Osteocyte (in vitro differentiated cells): ENCODE measurements around the gene BHLHE40. TPM values are rescaled to one million over a fixed set of nuclear protein-coding genes. Genes with fewer than 3 reads are reported as not detected.

Experiments
- DNase-seq: peaks from one replicate; pipeline ENCODE4 v3.0.0; 2021; ENCODE audit warnings: mixed read lengths; ENCODE audit not compliant: unreplicated experiment; ENCODE audit errors: extremely low spot score
- H3K27ac Mint-ChIP-seq: one replicate; pipeline ENCODE4 v1.8.0; 2021; ENCODE audit warnings: mild to moderate bottlenecking, mixed read lengths; ENCODE audit not compliant: unreplicated experiment
- H3K27me3 Mint-ChIP-seq: one replicate; pipeline ENCODE4 v1.8.0; 2021; ENCODE audit warnings: mixed read lengths; ENCODE audit not compliant: unreplicated experiment
- H3K36me3 Mint-ChIP-seq: one replicate; pipeline ENCODE4 v1.8.0; 2021; ENCODE audit warnings: mixed read lengths; ENCODE audit not compliant: unreplicated experiment
- H3K4me1 Mint-ChIP-seq: one replicate; pipeline ENCODE4 v1.8.0; 2021; ENCODE audit warnings: mixed read lengths; ENCODE audit not compliant: unreplicated experiment
- H3K4me3 Mint-ChIP-seq: one replicate; pipeline ENCODE4 v1.8.0; 2021; ENCODE audit warnings: mild to moderate bottlenecking, moderate library complexity, mixed read lengths; ENCODE audit not compliant: unreplicated experiment
- H3K9me3 Mint-ChIP-seq: one replicate; pipeline ENCODE4 v1.8.0; 2021; ENCODE audit warnings: mixed read lengths; ENCODE audit not compliant: unreplicated experiment
- CTCF ChIP-seq: fragments of 200-600 bp; sonication (generic); IDR thresholded peaks from 2 replicates; pipeline ENCODE4 v1.5.0; 2021; ENCODE audit warnings: antibody characterized with exemption, mild to moderate bottlenecking, moderate library complexity
- total RNA-seq: library from RNA; stranded (reverse); gene quantifications from 2 replicates; pipeline ENCODE4 v1.2.1, GENCODE V29; 2021

The BHLHE40 gene
- total RNA-seq, 1 donor from 2014 or later = 34.1 TPM

DNA sequence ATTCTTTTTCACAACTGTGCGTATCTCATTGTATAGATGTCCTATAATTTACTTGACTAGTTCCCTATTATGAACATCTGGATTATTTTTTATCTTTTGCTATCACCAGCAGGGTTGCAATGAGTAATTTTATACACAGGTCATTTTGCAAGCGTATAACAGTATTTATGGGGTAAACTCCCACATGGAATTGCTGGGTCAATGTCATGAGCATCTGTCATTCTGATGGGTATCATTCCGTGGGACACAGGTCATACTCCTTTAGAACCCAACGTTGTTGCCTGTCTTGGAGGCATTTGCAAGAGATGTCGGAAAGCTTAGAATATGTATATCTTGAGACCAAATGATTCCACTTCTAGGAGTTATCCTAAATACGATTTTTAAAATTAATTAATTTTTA is 12.9 kb downstream of the BHLHE40 start:
- Mint-ChIP-seq H3K9me3 (no peaks in the 10 kb centered on the region), H3K4me3 (no peak overlapping the region), H3K36me3 (no peaks in the 10 kb centered on the region), H3K4me1 (peaks cover 34% of the 10 kb centered on the region), H3K27me3 (no peaks in the 10 kb centered on the region), H3K27ac (no peak overlapping the region)
- TF ChIP-seq CTCF = no peak
- DNase-seq = no peak

- no peak overlapping the region for H3K4me3 Mint-ChIP-seq
- H3K36me3 Mint-ChIP-seq = no peaks in the 10 kb centered on the region
- peak overlapping the region; percentile 27 for H3K27ac Mint-ChIP-seq
- H3K27me3 Mint-ChIP-seq = no peaks in the 10 kb centered on the region
- no peaks in the 10 kb centered on the region for H3K9me3 Mint-ChIP-seq
- TF ChIP-seq CTCF = no peak
- peaks cover 31% of the 10 kb centered on the region for H3K4me1 Mint-ChIP-seq
- DNase-seq = peak; percentile 32
Observed at GRCh38 chr3:4993276-4994143, 14.3 kb downstream of the BHLHE40 start.

DNA sequence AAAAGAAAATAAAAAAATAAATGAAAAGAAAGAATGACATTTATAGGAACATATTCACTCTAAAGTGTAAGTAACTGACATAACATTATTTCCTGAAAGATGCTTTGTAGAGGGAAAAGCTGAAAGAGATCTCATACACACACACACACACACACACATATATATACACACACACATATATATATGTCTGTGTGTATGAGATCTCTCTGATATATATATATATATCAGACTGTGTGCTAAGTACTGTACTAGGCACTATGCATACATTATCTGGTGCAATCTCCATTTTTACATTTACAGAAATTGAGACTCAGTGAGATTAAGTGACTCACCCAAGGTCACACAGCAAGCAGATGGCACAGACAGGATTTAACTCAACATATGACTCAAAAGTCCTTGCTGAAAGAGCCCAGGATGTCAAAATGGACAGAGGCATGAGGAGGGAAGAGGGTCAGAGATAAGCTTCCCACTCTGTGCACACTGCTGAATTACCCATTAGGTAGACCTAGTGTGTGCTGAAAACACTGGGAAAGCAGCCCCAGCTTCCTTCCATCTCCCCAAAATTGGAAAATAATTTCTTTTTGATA is 15.0 kb downstream of the BHLHE40 start:
- Mint-ChIP-seq H3K4me3 (no peak overlapping the region), H3K27ac (peak overlapping the region; percentile 87), H3K9me3 (no peaks in the 10 kb centered on the region), H3K27me3 (no peaks in the 10 kb centered on the region), H3K36me3 (no peaks in the 10 kb centered on the region), H3K4me1 (peaks cover 27% of the 10 kb centered on the region)
- DNase-seq = no peak
- no peak for TF ChIP-seq CTCF

DNA sequence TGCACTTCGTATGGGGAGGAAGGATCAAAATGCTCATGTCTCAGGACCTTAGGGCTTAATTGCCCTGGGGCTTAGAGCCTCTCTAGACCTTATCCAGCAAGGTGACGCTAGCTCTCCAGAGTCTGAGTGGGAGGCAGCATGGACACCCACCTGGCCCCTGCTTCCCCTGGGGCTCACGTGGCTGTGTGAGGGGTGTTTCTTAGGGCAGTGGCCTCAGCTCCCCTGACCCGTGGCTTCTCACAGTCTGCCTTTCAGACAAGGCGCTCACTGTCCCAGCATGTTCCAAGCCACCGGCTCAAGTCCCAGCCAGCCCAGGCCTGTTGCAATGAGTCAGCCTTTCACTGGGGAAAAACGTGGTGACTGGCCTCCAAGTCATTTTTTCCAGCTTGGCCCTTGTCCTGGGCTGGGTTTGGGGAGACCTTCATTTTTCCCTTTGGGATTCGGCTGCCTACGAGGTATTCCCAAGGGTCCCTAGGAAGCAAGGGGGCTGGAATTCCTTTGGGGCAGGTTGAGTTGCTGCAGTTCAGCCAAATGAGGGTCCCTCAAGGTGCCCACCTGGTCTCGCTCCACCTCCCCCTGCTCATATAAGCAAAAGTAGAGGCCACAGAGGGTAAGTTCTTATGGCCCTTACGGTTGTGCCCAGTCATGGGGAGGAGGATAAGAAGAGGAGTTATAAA is 15.7 kb downstream of the BHLHE40 start:
- H3K27ac Mint-ChIP-seq = peak overlapping the region; percentile 87
- H3K4me3 Mint-ChIP-seq = no peak overlapping the region
- no peaks in the 10 kb centered on the region for H3K27me3 Mint-ChIP-seq
- TF ChIP-seq CTCF = no peak
- H3K9me3 Mint-ChIP-seq = no peaks in the 10 kb centered on the region
- no peaks in the 10 kb centered on the region for H3K36me3 Mint-ChIP-seq
- peak; percentile 84 for DNase-seq
- H3K4me1 Mint-ChIP-seq = peaks cover 21% of the 10 kb centered on the region
